Choroid plexus epithelial cell (primary cell): Measurements from ENCODE around the gene UBE2J2.

Source experiments
- DNase-seq: peaks from one replicate; pipeline ENCODE4 v3.0.0-alpha.2; 2010; ENCODE audit warnings: low read depth
- H3K4me3 ChIP-seq: 2 replicates; pipeline ENCODE4 v1.5.1; 2011; ENCODE audit warnings: low read depth, mild to moderate bottlenecking, control low read depth, low read length, moderate library complexity
- CTCF ChIP-seq: conservative IDR thresholded peaks from 2 replicates; pipeline ENCODE4 v1.5.1; 2011; ENCODE audit warnings: low read depth, mild to moderate bottlenecking, control low read depth, inconsistent platforms, low read length, moderate library complexity

The UBE2J2 gene

GRCh38 chr1:1216770-1217620, 56.7 kb downstream of the UBE2J2 start:
- DNase-seq, result no peak
- TF ChIP-seq CTCF, result no peak
- H3K4me3 ChIP-seq, result no peak overlapping the region

- no peak for DNase-seq
- no peak overlapping the region for H3K4me3 ChIP-seq
- TF ChIP-seq CTCF, result no peak
Measured at GRCh38 chr1:1215881-1216605, 57.6 kb downstream of the UBE2J2 start.

- peak; percentile 22 for DNase-seq
- TF ChIP-seq CTCF, result no peak
Measured at GRCh38 chr1:1215080-1215676, 58.5 kb downstream of the UBE2J2 start.

GRCh38 chr1:1213345-1214265, 60.0 kb downstream of the UBE2J2 start, which contains the start of gene TNFRSF4:
TNFRSF4 (minus strand) TSS chr1:1214153; CDS start chr1:1214127, 26 bp downstream.
- H3K4me3 ChIP-seq, result no peak within 1 kb of the TSS
- no peak for DNase-seq
- TF ChIP-seq CTCF, result no peak

More at GRCh38 chr1:1215080-1215676, 58.5 kb downstream of the UBE2J2 start:
- H3K4me3 ChIP-seq, result no peak overlapping the region

GRCh38 chr1:1212780-1213344, 60.8 kb downstream of the UBE2J2 start:
- no peak overlapping the region for H3K4me3 ChIP-seq
- no peak for TF ChIP-seq CTCF
- no peak for DNase-seq
